Hepatocyte (in vitro differentiated cells): Measurements from ENCODE around the gene ARHGEF26. TPM values are rescaled to one million over a fixed set of nuclear protein-coding genes. Genes with fewer than 3 reads are reported as not detected.
A peak's percentile ranks its signal among the peaks of the same experiment; 100 is the strongest.

Source experiments
- DNase-seq: peaks from one replicate; pipeline ENCODE4 v3.0.0-alpha.2; 2016; ENCODE audit warnings: low spot score
- H2AFZ ChIP-seq: fragments of 200-600 bp; sonication (generic); 2 replicates; pipeline ENCODE4 v1.6.0; 2016; ENCODE audit warnings: antibody characterized with exemption, mild to moderate bottlenecking
- H3K27ac ChIP-seq: fragments of 200-600 bp; sonication (generic); 2 replicates; pipeline ENCODE4 v1.5.1; 2016; ENCODE audit warnings: mild to moderate bottlenecking
- H3K27me3 ChIP-seq: fragments of 200-600 bp; sonication (generic); 2 replicates; pipeline ENCODE4 v1.6.1; 2016
- H3K36me3 ChIP-seq: fragments of 200-600 bp; sonication (generic); replicated peaks from 2 replicates; pipeline ENCODE4 v1.5.1; 2016; ENCODE audit warnings: low read depth; ENCODE audit not compliant: insufficient read depth
- H3K4me1 ChIP-seq: fragments of 200-600 bp; sonication (generic); 2 replicates; pipeline ENCODE4 v1.5.1; 2016; ENCODE audit warnings: mild to moderate bottlenecking, moderate library complexity; ENCODE audit not compliant: insufficient read depth
- H3K4me2 ChIP-seq: fragments of 200-600 bp; sonication (generic); 2 replicates; pipeline ENCODE4 v1.6.0; 2016
- H3K4me3 ChIP-seq: fragments of 200-600 bp; sonication (generic); 2 replicates; pipeline ENCODE4 v1.5.1; 2016; ENCODE audit warnings: mild to moderate bottlenecking
- H3K79me2 ChIP-seq: fragments of 200-600 bp; sonication (generic); 2 replicates; pipeline ENCODE4 v1.6.0; 2017; ENCODE audit warnings: mild to moderate bottlenecking
- H3K9me2 ChIP-seq: fragments of 200-600 bp; sonication (generic); replicated peaks from 2 replicates; pipeline ENCODE4 v1.6.0; 2017; ENCODE audit warnings: mild to moderate bottlenecking; ENCODE audit not compliant: insufficient read depth
- H3K9me3 ChIP-seq: fragments of 200-600 bp; sonication (generic); 2 replicates; pipeline ENCODE4 v1.5.1; 2016; ENCODE audit warnings: low read depth, mild to moderate bottlenecking
- H4K20me1 ChIP-seq: fragments of 200-600 bp; sonication (generic); 2 replicates; pipeline ENCODE4 v1.6.0; 2016; ENCODE audit warnings: mild to moderate bottlenecking; ENCODE audit not compliant: insufficient read depth, poor library complexity, severe bottlenecking
- EZH2 ChIP-seq: fragments of 200-600 bp; sonication (generic); IDR thresholded peaks from 2 replicates; pipeline ENCODE4 v1.6.1; 2016; ENCODE audit warnings: antibody characterized with exemption, mild to moderate bottlenecking, borderline replicate concordance
- EZH2phosphoT487 ChIP-seq: fragments of 200-600 bp; sonication (generic); IDR thresholded peaks from one replicate; pipeline ENCODE4 v1.6.1; 2018; ENCODE audit warnings: antibody characterized with exemption, mild to moderate bottlenecking, low read depth, moderate library complexity; ENCODE audit not compliant: unreplicated experiment, severe bottlenecking
- WGBS: methylation state at CpG from one replicate; pipeline ENCODE4 v1.1.6; 2016; ENCODE audit warnings: low lambda C conversion rate; ENCODE audit errors: missing lambda C conversion rate; 5-methylcytosine and 5-hydroxymethylcytosine counted together
- polyA plus RNA-seq: library from polyadenylated mRNA; unstranded; fragments of >200 nt; fragmentation: Nextera tagmentation; extraction: Ambion mirVana; gene quantifications from 2 replicates; pipeline ENCODE4 v1.2.1, GENCODE V29; 2016
- total RNA-seq: library from RNA; depleted of rRNA; stranded (reverse); fragments of >200 nt; gene quantifications from 2 replicates; pipeline ENCODE4 v1.2.3, GENCODE V29; 2014
- TF ChIP-seq, protein P1 (sequence below): fragments of 200-600 bp; sonication (generic); IDR thresholded peaks from 2 replicates; pipeline ENCODE4 v1.5.1; 2016; ENCODE audit warnings: antibody characterized with exemption, mild to moderate bottlenecking; ENCODE audit not compliant: poor library complexity

Gene ARHGEF26
- total and polyA plus RNA-seq, 2 experiments from 2014 or later = 13.6 to 20.9 TPM

DNA sequence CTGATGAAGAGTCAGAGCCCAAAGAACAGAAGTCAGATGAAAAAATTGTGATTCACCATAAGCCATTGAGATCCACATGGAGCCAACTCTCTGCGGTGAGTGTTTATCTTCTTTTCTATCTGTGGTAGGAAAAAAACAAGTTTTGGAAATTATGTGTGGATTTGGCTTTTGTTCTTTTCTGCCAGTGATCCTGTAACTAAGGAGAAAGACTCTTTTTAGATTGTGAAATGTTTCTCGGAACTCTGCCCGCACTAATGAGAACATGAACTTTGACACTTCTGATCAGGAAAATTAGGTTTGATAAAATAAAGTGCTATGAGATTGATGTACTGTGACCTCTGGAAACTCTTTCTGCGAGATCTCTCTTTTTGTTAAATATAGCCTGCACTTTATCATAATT, 8.4 kb downstream of the ARHGEF26 start:
- Histone ChIP-seq H3K79me2 (peaks cover 54% of the 10 kb centered on the region), H3K4me2 (peak overlapping the region; percentile 5), H2AFZ (no peak overlapping the region), H3K9me2 (no peaks in the 10 kb centered on the region), H3K9me3 (no peaks in the 10 kb centered on the region), H3K4me3 (no peak overlapping the region), H3K36me3 (no peaks in the 10 kb centered on the region), H4K20me1 (no peaks in the 10 kb centered on the region), H3K27ac (no peak overlapping the region), H3K27me3 (no peaks in the 10 kb centered on the region), H3K4me1 (peaks cover 23% of the 10 kb centered on the region)
- TF ChIP-seq, protein P1, sequence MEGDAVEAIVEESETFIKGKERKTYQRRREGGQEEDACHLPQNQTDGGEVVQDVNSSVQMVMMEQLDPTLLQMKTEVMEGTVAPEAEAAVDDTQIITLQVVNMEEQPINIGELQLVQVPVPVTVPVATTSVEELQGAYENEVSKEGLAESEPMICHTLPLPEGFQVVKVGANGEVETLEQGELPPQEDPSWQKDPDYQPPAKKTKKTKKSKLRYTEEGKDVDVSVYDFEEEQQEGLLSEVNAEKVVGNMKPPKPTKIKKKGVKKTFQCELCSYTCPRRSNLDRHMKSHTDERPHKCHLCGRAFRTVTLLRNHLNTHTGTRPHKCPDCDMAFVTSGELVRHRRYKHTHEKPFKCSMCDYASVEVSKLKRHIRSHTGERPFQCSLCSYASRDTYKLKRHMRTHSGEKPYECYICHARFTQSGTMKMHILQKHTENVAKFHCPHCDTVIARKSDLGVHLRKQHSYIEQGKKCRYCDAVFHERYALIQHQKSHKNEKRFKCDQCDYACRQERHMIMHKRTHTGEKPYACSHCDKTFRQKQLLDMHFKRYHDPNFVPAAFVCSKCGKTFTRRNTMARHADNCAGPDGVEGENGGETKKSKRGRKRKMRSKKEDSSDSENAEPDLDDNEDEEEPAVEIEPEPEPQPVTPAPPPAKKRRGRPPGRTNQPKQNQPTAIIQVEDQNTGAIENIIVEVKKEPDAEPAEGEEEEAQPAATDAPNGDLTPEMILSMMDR = no peak
- TF ChIP-seq EZH2phosphoT487 (no peak), EZH2 (no peak)
- no peak for DNase-seq
- 91% methylated on average over 4 of the region's 4 CpGs for WGBS

DNA sequence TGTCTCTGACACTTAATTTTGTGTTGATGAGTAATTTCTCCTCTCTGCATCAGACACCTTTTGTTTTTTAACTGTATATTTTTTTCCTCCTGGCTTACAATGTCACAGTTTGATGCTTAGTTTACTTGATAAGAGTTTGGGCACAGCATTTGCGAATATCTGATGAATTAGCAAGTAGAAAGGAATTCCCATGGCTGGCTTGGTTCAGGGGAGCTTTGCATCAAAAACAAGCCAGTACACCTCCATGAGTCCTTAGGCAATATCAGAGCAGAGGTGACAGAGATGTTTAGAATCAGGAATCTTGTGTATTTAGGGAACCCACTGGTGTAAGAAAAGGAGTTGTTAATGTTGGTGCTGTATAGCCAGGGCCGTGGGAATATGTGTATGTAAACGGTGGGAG, 9.3 kb downstream of the ARHGEF26 start:
- Histone ChIP-seq H2AFZ (no peak overlapping the region), H4K20me1 (no peaks in the 10 kb centered on the region), H3K36me3 (no peaks in the 10 kb centered on the region), H3K79me2 (peaks cover 58% of the 10 kb centered on the region), H3K9me3 (no peaks in the 10 kb centered on the region), H3K4me3 (no peak overlapping the region), H3K27me3 (no peaks in the 10 kb centered on the region), H3K4me2 (no peak overlapping the region), H3K27ac (no peak overlapping the region), H3K4me1 (peaks cover 20% of the 10 kb centered on the region), H3K9me2 (no peaks in the 10 kb centered on the region)
- no peak for DNase-seq
- 91% methylated on average over 3 of the region's 3 CpGs for WGBS
- TF ChIP-seq, protein P1 = no peak
- TF ChIP-seq EZH2phosphoT487 = no peak
- no peak for TF ChIP-seq EZH2

DNA sequence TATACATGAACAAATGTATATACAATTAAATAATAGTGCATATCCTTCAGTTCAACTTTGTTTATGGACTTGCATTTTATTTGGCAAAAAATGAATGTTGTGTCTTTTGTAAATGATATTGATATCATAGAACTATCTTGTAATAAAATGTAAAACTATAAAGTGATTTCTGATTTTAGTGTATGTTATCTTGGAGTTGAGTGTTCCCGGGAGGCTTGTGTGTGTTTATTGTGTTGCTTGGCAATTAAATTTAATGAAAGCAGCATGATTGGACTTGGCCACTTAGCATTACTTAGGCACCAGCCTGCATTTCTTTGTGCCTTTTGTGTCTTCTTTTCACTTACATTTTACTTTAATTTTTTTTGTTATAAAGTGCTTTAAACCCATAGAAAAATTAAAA, 10.6 kb downstream of the ARHGEF26 start:
- Histone ChIP-seq H3K27ac (no peak overlapping the region), H3K9me2 (no peaks in the 10 kb centered on the region), H3K9me3 (no peaks in the 10 kb centered on the region), H3K4me3 (no peak overlapping the region), H3K36me3 (no peaks in the 10 kb centered on the region), H3K27me3 (no peaks in the 10 kb centered on the region), H3K4me2 (no peak overlapping the region), H4K20me1 (no peaks in the 10 kb centered on the region), H3K4me1 (peaks cover 15% of the 10 kb centered on the region), H3K79me2 (peaks cover 62% of the 10 kb centered on the region), H2AFZ (no peak overlapping the region)
- TF ChIP-seq, protein P1 = no peak
- TF ChIP-seq EZH2phosphoT487 (no peak), EZH2 (no peak)
- no peak for DNase-seq
- 66% methylated on average over 1 of the region's 1 CpG for WGBS
